NCI-H128 (cell line): ENCODE results near the gene TULP3.
A peak's percentile ranks its signal among the peaks of the same experiment; 100 is the strongest.
"Not testable (repeated sequence)": the region's sequence is repeated elsewhere in the genome, so short reads cannot be mapped to it uniquely, and the experiment has no call there.

Experiments used
- DNase-seq: peaks from one replicate; lab custom pipeline; 2025; ENCODE audit not compliant: unreplicated experiment; lab: John Stamatoyannopoulos, UW

Gene TULP3, protein sequence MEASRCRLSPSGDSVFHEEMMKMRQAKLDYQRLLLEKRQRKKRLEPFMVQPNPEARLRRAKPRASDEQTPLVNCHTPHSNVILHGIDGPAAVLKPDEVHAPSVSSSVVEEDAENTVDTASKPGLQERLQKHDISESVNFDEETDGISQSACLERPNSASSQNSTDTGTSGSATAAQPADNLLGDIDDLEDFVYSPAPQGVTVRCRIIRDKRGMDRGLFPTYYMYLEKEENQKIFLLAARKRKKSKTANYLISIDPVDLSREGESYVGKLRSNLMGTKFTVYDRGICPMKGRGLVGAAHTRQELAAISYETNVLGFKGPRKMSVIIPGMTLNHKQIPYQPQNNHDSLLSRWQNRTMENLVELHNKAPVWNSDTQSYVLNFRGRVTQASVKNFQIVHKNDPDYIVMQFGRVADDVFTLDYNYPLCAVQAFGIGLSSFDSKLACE

DNA sequence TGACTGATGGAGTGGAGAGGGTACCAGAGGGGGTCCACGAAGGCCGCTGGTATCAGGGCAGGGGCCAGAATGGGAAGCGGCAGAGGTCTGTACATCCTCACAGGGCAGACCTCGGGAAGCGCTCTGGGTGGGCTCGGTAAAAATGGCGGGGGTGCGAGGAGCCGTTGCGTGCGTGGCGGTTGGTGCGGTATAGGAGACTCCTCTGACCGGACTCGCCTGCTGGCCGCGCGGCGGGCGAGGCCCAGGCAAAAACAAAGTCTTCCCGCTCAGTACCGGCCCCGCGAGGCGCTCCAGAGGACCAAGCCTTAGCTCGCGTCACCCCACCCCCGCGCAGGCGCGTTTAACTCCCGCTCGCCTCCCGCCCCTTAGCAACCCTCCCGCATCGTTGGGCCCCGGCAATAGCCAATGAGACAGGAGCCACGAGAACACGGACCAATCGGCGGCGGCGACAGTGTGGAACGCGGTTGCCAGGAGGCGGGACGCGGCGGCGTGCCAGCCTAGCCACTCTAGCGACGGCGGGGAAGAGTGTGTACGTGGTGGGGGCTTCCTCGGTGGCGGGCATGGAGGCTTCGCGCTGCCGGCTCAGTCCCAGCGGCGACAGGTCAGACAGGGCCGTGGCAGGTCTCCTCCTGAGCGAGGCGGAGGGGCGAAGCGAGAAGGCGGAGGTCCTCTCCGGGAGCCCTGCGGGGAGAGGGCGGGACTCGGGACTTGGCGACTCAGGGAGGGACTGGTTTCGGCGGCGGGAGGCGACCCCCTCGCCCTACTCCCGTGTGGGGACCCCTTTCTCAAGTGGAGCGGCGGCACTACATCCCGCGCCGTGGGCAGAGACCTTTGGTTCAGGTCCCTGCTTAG, at the start of gene TULP3:
TSS of gene TULP3 (plus strand) at position 504 of the 852 bp plus-strand sequence. CDS start at position 561, 57 bp downstream.
- DNase-seq = peak; percentile 99

DNA sequence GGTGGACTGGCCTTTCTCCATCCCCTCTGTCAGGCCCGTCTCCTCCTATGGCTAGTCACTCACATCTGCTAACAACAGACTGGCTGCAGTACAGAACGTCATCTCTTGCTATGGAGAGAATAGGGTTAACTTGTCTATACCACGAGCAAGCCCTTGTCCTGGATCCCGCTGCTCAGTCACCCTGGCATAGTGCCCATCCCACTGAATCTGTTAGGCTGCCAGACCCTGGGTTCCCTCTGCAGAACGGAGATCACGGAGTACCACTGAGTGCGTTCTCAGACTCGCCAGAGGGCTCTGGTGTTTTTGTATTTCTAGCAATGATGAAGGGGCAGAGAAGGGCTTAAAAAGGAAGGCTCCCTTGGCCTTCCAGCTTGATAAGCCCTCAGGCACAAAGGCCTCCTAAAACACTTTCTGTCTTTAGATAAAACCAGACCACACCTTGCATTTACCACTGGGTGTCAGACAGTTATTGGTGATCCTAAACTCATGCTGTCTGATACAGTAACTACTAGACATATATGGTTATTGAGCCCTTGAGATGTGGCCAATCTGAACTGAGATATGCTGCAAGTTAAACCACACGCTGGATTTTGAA, 49.5 kb upstream of the TULP3 start:
- DNase-seq = no peak

DNA sequence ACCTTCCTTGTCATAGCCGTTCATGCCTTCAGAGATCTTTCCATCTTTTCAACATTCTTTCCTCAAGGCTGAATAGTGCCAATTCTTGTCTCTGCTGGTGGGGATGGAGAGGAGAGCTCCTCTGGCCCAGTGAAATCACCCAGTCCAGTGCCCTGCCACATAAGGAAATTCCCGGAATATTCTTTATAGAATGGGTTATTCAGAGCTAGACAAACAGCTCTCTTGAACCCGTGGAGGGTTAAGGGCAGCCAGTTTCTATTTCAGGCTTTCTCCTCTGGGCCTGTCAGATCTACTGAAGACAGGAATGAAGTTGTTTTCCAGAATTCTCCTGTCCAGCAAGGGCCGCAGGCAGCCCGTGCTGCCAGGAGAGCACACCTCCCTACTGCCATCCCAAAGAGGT, 47.7 kb upstream of the TULP3 start:
- DNase-seq = no peak

DNA sequence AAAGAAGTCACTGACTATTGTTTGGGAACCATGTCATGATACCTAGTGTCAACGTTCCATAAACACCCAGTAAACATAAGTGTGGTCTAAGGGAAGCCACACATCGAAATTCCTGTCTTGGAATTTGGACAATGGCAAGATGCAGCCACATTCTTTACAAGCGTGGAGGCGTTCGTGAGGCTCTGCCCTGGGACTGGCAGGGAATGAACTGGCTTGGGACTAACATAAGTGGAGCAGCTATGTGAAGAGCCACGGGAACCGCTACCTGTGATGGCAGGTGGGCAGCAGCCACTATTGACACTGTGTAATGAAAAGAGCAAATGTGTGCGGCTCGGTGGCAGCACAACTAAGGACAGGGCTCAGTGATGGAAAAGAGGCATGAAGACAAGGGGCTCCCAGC, 45.9 kb upstream of the TULP3 start:
- no peak for DNase-seq

DNA sequence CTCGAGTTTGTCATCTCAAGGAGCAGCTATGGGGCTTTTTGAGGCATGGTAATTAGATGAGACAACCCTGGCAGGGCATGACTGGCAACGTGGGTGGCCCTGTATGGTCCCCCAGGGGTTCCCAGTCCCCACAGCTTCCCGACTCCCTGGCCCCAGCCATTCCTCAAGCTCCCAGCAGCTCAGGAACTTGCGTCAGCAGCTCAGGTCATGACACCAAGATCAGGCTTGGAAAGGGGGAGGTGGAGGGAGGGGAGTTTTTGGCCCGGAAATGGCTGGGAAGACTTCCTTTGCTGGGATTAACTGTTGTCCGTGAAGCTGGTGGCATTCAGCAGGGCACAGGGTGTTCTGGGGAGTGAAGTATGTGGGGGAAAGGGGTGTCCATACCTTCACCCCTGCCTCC, 45.4 kb upstream of the TULP3 start:
- no peak for DNase-seq

DNA sequence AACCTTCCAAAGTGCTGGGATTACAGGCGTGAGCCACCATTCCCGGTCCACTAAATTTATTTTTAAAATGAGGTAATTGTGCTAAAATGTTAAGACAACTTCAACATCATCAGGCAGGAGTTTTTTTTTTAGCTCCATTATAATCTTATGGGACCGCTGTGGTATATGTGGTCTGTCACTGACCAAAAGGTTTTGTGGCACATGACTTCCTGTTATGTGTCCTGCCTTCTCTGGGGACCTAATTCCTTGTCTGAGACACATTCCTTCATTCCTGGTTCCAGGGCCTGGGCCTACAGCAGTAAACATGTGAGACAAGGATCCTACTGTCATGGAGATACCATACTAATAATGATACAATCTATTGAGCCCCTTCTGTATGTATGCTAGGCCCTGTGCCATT, 38.8 kb upstream of the TULP3 start:
- DNase-seq = no peak

DNA sequence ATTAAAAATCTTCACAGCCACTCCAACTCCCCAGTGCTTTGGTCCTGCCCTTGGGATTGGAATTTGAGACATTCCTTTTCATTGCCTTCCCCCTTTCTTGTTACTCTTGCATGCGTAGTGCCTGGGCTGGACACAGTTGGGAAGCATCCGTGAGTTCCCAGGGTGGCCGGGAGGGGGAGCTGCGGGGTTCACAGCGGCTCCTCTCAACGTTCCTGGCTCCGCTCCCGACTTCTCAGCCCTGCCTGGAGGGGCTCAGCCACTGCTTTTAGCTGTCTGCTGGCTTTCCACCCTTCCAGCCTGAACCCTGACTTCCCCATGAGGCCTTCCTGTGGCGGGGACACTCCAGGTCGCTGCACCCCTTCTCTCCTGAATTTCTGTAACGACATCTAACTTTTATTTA, 37.1 kb upstream of the TULP3 start:
- DNase-seq = peak; percentile 35

DNA sequence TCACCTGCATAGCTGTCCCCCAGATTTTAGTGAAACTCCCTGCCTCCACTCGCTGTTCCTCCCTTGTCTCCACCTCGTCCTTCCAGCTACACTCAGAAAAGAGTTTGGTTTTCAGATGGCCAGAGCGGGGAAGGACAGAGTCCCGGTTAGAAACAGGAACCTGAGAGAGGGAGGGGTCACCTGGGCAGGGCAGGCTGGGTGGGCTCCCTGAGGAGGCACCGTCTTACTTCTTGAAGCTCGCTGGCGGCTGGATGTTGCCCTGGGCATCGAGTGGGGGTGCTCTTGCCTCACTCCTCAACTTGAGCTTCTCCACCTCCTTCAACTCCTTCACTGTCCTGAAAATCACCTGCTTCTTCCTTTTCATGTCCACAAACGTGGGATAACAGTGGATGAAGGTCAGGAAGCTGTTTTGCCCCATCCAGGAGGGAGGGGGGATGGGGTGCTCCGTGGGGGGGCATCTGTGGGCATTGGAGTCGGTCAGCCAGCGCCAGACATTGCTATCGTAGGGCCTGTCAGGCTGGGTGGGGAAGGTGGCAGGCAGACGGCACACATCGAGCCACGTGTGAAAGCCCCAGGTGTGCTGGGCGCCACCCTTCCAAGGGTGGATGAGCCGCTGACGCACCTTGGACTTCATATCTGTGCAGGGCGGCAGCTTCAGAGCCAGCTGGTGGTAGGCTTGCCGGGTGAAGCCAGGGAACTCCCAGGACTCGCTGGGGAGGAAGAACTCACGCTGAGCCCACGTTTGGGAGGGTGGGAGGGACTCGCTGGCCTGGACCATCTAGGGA, 35.8 kb upstream of the TULP3 start:
- DNase-seq = no peak

DNA sequence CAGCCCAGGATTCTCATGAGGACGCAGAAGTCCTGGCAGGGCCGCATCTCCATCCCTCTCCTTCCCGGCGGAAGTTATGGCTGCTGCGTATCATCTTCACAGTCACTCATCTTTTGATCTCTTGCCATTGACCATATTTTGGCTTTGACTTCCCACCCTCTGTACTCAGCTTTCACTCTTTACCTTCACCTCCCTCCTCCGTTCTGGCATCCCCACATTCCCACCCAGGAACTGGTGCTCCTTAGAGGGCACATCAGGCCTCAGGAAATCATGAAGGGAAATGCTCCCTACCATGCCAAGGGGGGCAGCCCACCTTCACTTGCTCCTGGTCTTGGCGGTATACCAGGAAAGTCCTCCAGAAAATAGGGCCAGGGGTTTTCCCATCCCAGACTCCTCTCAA, 35.1 kb upstream of the TULP3 start:
- no peak for DNase-seq

DNA sequence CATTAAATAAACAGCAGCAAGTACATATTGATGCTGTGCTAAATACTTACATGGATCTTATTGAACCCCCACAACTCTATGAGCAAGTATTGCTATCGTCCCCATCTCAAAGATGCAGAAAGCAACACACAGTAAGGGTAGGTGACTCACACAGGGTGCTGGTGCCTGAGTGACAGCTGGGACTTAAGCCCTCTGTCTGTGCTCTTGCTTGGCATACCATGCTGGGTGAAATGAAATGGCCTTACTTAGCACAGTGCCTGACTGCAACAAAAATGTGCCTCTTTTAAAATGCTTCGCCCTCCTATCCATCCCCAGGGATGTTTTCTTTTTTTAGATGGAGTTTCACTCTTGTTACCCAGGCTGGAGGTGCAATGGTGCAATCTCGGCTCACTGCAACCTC, 34.6 kb upstream of the TULP3 start:
- DNase-seq = no peak

DNA sequence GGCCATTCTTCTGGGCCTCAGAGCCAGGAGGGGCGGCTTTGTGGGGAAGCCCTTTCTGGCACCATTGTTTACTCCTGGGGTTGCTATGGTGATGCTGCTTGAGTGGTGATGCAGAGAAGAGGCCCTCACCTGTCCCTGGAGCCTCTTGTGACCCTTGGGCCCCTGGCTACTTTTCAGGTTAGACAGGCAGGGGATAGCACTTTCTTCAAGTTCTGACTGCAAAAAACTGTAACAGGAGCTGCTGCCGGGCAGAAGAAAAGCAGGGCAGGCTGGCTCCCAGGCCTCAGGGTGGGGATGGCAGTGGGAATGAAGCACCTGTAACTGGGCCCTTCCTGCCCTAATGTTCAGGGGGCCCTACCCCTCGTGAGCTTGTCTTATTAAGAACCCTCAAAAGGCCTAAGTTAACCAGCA, 33.7 kb upstream of the TULP3 start, which contains the start of gene TEX52:
TSS of gene TEX52 (minus strand) at position 19 of the 411 bp plus-strand sequence. CDS start at position 6, 13 bp downstream.
- DNase-seq = no peak

DNA sequence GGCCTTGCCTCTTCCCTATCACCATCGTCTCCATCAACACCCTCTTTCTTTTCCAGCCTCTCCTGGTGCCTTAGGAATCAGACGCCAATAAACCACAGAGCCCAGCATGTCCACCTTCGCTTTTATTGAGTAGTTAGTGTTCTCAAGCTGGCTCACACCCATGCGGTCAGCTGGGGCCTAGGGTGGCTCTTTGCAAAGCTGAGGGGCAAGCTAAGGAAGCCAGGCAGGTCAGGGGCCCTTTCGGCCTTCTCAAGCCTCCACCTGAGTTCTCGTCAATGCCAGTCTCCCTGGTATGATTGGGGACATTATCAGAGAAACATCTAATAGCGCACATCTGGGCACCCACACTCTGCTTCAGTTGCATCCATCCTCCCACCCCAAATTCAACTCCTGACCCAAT, 33.1 kb upstream of the TULP3 start:
- DNase-seq = no peak

DNA sequence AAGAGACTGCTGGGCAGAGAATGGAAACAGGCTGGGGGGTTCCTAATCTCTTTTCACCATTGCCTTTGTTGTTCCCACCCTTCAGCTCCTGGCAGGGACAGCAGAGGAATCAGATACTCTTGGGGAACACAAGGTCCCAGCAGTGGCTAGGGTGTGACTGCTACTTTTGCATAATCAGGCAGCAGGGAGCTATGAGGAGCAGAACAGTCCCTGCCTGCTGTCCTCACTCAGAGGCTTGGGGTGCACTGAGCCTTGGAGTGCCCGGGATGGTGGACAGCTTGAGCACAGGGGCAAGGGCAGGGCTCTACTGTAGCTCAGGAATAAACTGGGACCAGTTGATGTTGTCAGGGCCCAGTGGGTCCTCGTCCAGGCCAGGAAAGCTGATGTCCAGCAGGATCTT, 32.4 kb upstream of the TULP3 start:
- DNase-seq = no peak

DNA sequence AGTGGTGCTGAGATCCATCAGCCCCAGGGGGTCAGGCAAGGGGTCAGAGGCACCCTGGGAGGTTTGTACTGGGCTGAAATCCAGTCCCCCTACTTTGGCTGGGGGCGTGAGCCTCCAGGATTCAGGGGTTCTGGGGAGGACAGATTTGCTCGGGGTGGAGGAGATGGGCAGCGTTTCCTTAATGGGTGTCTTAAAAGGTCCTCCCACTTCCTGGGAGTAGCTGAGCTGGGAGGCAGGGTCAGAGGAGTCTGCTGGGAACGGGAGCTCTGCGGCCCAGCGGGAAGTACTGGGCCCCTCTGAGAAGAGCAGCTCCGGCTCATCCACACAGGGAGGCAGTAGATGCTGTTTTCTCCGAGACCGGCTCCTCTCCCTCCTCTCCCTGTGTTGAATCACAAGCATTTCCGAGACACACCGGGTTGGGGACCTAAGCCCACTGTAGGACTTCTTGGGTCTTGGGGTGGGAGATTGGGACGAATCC, 31.7 kb upstream of the TULP3 start:
- DNase-seq = no peak

DNA sequence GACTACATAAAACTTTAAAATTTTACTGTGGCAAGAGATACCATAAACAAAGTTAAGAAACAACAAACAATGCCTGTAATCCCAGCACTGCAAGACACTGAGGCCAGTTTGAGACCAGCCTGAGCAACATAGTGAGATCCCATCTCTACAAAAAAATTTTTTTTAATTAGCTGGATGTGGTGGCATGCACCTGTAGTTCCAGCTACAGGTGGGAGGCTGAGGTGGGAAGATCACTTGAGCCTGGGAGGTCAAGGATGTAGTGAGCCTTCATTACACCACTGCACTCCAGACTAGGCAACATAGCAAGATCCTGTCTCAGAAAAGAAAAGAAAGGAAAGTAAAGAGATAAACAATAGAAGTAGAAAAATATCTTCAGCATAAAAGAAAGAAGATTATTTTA, 30.5 kb upstream of the TULP3 start:
- DNase-seq = no peak

DNA sequence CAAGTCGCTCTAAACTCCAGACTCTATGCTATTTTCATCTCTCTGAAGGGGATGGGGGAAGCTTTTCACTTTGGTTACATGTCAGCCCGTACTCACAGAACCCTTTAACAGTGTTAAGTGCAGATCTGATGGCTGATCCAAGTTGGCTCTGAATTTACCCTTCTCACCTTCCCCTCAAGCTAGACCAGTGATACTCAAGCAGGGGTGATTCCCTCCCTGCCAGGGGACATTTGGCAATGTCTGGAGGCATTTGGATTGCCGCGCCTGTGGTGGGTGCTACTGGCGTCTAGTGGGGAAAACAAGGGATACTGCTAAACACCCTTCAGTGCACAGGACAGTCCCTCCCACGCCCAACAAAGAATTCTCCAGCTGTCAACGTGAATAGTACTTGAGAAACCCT, 27.8 kb upstream of the TULP3 start:
- DNase-seq = no peak

DNA sequence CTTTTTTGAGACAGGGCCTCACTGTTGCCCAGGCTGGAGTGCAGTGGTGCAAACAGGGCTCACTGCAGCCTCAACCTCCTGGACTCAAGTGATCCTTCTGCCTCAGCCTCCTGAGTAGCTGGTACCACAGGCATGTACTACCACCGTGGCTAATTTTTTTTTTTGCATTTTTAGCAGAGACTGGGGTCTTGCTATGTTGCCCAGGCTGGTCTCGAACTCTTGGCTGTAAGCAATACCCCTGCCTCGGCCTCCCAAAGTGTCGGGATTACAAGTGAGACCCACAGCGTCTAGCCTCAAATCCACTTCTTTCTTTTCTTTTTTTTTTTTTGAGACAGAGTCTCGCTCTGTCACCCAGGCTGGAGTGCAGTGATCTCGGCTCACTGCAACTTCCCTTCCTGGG, 27.3 kb upstream of the TULP3 start:
- DNase-seq = not testable (repeated sequence)

DNA sequence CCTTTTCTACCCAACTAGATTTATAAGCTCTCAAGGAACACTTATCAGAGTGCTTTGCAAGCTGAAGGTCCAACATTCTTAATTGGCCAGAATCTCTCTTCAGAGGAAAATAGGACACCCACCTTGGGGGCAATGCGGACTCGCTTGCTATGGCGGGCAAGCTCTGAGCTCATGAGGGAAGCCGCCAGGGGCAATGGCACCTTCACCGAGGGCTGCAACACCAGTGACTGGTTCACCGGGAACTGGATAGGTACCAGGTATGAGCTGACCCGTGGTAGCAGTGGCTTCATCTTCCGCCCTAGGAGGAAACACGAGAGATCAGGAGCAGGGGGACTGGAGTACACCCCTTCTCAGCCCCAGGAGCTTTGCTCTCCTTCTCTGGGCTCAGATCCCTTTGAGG, 26.5 kb upstream of the TULP3 start:
- DNase-seq = no peak

DNA sequence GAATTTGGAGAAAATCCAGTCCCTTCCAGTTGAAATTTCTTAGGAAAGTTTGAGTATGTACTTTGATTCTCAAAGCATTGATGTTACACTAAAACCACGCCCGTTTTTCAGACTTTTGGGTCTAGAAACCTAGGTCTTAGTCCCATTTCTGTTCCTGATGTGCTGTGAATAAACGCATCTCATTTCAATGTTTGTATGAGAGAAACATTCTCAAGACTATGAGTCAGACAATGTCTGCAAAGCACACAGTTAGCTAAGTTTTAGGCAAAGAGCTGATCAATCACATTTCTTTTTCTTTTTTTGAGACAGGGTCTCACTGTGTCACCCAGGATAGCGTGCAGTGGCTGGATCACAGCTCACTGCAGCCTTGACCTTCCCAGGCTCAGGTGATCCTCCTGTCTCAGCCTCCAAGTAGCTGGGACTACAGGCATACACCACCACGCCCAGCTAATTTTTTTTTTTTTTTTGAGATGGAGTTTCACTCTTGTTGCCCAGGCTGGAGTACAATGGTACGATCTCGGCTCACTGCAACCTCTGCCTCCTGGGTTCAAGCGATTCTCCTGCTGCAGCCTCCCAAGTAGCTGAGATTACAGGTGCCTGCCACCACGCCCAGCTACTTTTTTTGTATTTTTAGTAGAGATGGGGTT, 21.6 kb upstream of the TULP3 start:
- DNase-seq = not testable (repeated sequence)

DNA sequence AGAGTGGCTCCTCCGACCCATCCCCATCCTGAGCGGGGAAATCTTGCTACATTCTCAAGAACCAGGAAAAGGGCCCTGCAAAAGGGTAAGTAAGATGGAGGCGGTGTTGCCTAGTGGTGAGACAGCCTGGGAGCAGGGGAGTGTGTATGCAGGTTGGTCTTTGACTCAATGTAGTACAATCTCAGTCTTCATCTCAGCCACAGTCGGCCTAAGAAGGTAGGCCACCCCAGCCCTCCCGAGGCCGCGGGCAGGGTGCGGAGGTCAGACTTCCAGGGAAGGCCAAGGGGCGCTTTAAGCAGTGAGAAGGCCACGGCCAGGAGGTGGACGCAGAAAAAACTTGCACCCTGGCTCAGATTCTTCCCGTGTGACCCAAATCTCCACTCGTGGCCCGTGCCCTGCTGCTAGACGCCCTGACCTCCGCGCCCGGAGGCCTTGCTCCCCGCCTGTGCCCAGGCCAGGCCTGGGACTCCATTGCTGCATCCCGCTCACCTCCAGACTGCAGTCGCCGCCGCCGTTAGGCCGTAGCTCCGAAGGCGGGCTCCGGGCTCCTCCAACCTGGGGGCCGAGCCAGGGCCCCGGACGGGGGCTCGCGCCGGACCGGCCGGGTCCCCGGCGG, 14.2 kb upstream of the TULP3 start:
- no peak for DNase-seq
